ENCODE data around the gene DNAH17.

DNAH17 gene

GRCh38 chr17:78571329-78571728, 5.9 kb downstream of the DNAH17 start:
- no peak for DNase-seq

- DNase-seq, result no peak
Measured at GRCh38 chr17:78568494-78569115, 8.6 kb downstream of the DNAH17 start.

- no peak for DNase-seq
Measured at GRCh38 chr17:78567991-78568390, 9.2 kb downstream of the DNAH17 start.

- DNase-seq, result no peak
Measured at GRCh38 chr17:78566947-78567346, 10.2 kb downstream of the DNAH17 start.

GRCh38 chr17:78563189-78564145, 13.7 kb downstream of the DNAH17 start:
- no peak for DNase-seq

GRCh38 chr17:78562734-78563133, 14.5 kb downstream of the DNAH17 start:
- DNase-seq, result no peak

- no peak for DNase-seq
Measured at GRCh38 chr17:78561166-78561565, 16.0 kb downstream of the DNAH17 start.

GRCh38 chr17:78560731-78561130, 16.5 kb downstream of the DNAH17 start:
- DNase-seq, result no peak

- DNase-seq, result peak; percentile 42
Measured at GRCh38 chr17:78559749-78560368, 17.3 kb downstream of the DNAH17 start.

- no peak for DNase-seq
Measured at GRCh38 chr17:78558989-78559388, 18.2 kb downstream of the DNAH17 start.

GRCh38 chr17:78558181-78558850, 18.9 kb downstream of the DNAH17 start:
- no peak for DNase-seq

GRCh38 chr17:78557598-78558039, 19.6 kb downstream of the DNAH17 start:
- no peak for DNase-seq

GRCh38 chr17:78556812-78557211, 20.4 kb downstream of the DNAH17 start:
- no peak for DNase-seq

GRCh38 chr17:78555746-78556401, 21.3 kb downstream of the DNAH17 start:
- DNase-seq, result no peak

GRCh38 chr17:78550464-78550863, 26.7 kb downstream of the DNAH17 start:
- DNase-seq, result no peak

- no peak for DNase-seq
Measured at GRCh38 chr17:78548725-78549124, 28.5 kb downstream of the DNAH17 start.

- DNase-seq, result no peak
Measured at GRCh38 chr17:78547035-78547434, 30.2 kb downstream of the DNAH17 start.

- no peak for DNase-seq
Measured at GRCh38 chr17:78546476-78546875, 30.7 kb downstream of the DNAH17 start.

GRCh38 chr17:78544881-78545755, 32.1 kb downstream of the DNAH17 start:
- DNase-seq, result no peak

- no peak for DNase-seq
Measured at GRCh38 chr17:78541488-78542206, 35.5 kb downstream of the DNAH17 start.

GRCh38 chr17:78539781-78540180, 37.4 kb downstream of the DNAH17 start:
- DNase-seq, result no peak
